HG02973 (cell line): Measurements from ENCODE around the gene LMAN1L.
"Not testable (repeated sequence)": the region's sequence is repeated elsewhere in the genome, so short reads cannot be mapped to it uniquely, and the experiment has no call there.

ENCODE experiments used
- ATAC-seq: cut with Tn5 transposase; IDR thresholded peaks from one replicate; pipeline ENCODE4 v1.9.1; 2021; ENCODE audit warnings: moderate library complexity; ENCODE audit not compliant: unreplicated experiment

The LMAN1L gene

DNA sequence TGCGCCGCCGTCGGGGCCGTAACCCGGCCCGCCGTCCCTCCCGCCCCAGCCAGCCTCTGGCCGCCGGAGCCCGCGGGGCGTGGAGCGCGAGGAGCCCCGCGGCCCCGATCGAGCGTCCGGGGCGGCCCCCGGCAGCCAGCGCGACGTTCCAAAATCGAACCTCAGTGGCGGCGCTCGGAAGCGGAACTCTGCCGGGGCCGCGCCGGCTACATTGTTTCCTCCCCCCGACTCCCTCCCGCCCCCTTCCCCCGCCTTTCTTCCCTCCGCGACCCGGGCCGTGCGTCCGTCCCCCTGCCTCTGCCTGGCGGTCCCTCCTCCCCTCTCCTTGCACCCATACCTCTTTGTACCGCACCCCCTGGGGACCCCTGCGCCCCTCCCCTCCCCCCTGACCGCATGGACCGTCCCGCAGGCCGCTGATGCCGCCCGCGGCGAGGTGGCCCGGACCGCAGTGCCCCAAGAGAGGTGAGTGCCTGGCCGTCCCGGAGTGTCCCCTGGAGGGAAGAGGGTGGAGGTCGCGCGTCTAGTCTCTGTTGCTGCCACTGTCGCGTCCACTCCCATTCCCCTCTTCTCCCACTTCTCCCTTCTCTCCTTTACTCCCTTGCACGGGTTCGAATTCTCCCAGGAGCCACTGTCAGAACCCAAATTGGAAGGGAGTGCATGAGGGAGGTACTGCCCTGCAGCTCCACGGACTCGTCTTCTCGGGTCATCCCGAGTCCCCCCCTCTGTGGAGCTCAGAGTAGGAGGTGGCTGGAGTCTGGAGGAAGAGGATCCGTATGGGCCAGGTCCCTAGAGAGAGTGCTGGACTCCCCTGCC is 30.2 kb upstream of the LMAN1L start:
- peak; percentile 2 for ATAC-seq

GRCh38 chr15:74783072-74783807 is 29.4 kb upstream of the LMAN1L start:
- no peak for ATAC-seq

GRCh38 chr15:74783808-74784175 is 28.8 kb upstream of the LMAN1L start:
- no peak for ATAC-seq

DNA sequence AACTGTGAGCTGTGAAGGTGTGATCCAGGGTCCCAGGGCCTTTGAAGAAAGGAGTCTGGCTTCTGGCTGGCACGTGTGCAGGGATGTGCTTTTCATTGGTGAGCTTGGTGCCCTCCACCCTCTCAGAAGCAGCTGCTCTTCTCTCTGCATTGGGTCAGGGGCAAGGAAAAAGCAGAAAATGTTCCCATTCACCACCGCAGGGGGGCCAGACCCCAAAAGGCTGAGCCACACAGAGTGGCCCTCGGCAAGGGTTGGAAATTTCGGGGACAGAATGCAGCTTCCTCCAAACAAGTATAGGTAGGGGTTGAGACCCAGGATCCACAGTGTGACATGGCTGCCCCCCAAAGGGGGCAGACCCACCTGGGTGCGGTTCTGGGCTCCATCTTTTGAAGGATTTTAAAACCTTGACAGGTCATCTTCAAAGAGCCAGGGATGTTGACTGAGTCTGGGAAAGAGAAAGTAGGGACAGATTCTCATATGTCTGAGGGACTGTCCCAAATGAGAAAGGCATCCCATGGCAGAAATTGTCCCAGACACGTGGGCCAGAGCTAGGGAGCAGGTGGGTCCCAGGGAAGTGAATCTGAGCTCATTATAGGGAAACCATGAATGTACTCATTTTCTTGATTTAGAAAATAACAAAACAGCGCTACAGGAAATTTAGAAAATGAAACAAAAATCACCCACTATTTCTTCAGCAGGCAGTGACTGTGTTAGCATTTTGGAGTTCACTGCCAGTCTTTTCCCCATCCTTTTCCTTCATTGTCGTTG is 28.0 kb upstream of the LMAN1L start:
- no peak for ATAC-seq

DNA sequence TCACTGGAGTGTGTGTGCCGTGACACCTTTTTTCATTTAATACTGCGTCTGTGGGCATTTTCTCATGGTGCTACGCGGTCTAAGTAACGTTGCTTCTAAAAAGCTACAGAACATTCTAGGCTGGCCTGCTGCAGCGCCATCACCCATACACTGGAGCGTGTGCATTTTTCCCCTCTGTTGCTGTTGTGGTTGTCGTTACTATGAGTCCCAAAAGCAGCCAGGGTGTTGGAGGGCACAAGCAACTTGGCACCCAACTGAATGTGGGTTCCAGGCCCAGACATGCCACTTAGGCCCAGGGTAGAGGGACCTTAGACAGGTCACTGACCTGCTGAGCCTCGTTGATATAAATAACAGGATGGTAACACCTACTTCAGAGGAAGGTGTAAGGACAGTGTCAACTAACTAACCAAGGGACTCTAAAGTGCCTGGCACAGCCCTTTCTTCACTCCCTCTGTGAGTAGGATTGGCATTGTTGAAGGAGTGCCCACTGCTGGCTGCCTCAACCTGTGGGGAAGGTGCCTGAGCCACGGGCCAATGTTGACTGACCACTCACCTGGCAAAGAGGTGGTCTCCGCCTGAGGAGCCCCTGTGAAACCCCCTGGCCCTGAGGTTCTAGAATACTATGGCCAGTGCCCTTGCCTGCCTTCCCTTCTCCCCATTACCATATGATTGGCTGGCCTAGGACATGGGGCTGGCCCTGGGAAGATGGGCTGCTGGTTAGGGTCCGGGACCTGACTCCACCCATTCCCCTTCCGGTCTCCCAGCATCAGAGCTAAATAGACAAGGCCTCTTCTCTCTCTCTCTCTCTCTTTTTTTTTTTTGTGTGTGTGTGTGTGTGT is 27.2 kb upstream of the LMAN1L start:
- no peak for ATAC-seq

DNA sequence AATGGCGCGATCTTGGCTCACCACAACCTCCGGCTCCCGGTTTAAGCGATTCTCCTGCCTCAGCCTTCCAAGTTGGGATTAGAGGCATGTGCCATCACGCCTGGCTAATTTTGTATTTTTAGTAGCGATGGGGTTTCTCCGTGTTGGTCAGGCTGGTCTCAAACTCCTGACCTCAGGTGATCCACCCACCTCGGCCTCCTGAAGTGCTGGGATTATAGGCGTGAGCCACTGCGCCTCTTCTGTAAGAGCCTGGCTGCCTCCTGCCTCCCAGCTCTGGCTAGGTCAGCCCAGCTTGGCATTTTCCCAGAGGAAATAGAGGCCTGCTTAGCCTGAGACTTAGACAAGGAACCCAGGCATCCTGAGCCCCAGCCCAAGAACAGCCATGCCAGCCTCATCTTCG is 26.6 kb upstream of the LMAN1L start:
- ATAC-seq, result not testable (repeated sequence)

DNA sequence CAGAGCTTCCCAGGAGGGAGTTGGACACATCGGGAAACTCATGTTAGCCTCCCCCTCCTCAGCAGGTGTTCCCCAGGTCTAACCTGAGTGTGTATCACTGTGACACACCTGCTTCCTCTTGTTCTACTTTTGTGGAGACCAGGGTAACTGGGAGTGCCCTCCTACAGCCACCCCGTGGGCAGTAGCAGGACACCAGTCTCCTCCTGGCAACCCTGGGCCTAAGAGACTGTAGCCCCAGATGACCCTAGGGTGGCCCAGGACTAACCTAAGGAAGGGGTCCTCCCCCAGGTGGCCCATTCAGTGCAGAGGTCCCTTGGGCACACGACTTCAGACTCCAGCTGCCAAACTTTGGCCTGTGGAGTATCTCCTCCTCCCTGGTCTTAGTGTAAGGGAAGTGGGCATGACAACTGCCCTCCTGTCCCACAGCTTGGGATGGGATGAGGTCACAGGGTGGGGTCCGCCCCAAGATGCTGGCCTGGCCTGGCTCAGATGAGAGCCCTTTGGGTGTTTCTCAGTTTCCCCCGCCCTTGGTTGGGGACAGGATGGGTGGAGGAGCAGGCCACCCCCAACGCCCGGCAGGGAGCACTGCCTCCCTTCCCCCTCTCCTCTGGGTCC is 26.0 kb upstream of the LMAN1L start:
- ATAC-seq, result no peak

- ATAC-seq, result peak; percentile 36
Observed at GRCh38 chr15:74787251-74788041, 25.2 kb upstream of the LMAN1L start.

DNA sequence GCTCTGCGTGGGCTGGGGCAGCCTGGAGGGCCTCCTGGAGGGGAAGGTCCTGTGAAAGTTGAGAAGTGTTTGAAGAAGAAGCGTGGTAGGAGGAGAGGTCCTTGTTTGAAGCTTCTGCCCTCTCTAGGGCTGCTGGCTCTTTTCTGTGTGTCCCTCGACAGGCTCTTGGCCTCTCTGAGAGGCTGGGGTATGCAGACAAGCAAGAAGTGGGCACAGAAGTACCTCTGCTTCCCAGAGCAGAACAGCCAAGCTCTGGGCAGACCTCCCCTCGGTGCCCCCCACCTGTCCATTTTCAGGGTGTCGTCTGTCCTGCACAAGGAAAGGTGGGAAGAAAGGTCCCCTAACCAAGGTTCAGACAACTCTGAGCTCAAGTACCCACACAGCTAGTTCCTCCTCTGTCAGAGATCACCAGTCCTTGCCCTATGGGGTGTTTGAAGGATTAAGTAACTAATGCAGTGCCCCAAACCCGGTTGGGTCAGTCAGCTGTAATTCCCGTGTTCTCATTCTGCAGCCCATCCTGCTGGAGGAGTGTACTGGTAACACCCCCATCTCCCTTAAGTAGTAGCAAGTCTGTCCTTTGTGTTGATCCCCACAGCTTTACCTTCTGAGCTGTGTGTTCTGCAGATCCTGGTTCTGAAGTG is 24.5 kb upstream of the LMAN1L start:
- ATAC-seq, result no peak

- no peak for ATAC-seq
Observed at GRCh38 chr15:74788683-74789151, 23.9 kb upstream of the LMAN1L start.

GRCh38 chr15:74789171-74789631 is 23.4 kb upstream of the LMAN1L start:
- ATAC-seq, result no peak

DNA sequence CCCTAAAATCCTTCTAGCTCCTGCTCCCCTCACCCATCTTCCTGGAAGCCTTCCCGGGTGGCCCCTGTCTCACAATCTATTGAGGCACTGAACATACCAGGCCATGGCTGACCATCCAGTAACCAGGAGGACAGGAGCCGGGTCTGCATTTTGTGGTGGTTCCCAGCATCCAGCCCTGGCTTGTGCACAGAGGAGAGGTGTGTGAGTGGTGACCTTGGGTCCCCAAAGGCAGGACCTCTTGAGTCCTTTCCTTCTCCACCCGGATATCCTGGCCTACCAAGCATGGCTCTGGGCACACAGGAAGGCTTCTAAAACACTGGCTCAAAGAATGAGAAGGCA is 22.9 kb upstream of the LMAN1L start:
- ATAC-seq, result no peak

GRCh38 chr15:74790080-74790916 is 22.3 kb upstream of the LMAN1L start:
- ATAC-seq, result no peak

DNA sequence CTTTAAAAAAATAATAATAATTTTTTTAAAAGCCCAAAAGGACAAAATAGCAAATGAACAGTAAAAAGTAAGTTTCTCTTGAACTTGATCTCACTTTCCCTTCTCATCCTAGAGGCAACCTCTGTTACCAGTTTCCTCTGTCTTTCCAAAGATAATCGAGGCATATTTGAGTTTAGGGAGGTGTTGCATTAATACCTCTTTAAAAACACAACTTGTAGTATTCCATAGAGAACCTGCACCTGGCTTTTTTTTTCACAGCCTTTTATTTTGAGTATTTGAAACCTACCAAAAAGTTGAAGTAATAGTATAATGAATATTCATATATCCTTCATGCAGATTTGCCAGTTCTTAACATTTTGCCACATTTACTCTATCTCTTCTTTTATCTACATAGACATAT is 21.6 kb upstream of the LMAN1L start:
- no peak for ATAC-seq

DNA sequence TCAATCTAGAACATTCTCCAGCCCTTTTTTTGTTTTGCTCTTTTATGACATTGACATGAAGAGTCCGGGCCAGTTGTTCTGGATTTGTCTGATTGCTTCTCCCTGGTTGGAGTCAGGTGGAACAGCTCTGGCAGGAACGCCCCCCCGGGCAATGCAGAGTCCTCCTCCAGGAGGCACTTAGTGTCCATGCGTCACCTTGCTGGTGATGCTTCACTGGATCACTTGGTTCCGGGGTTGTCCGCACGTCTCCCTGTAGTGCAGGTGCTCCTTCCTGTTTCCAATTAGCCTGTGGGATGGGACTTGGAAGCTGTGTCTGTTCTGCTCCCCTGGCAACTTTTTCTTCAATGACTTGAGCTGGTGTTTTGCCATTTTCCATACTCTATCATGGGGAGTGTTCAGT is 21.0 kb upstream of the LMAN1L start:
- no peak for ATAC-seq

DNA sequence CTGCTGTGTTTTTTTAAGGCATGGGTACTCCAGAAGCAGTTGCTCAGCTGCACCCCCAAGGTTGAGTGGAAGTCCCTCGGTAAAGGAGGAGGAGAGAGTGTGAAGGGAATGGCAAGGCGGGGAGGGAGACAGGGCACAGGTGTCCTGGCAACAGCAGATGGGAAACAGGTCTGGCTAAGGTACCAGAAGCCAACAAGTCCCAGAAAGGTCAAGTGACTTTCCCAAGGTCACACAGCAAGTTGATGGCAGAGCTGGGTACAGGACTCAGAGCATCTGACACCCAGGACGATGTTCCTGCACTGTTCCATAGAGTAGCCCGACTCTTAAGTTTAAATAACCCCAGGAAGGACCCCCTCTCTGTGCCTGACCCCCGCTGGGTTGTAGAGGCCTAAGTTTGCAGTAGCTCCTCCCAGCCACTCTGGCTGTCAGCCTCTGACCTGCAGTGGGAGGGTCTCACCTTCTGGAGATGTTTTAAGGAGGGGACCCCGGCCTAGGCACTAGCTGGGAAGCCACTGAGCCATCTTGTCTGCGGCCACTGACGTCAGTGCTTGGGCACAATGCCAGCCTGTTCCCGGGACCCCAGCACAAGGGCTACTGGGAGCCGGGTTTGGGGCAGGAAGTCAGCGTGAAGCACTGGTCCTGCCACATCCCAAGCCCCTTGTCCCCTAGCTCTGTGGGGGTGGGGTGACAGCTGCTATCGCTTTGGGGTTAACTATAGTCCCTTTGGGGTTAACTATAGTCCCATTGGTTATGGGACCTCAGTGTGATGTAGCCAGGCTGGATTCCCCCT is 20.2 kb upstream of the LMAN1L start:
- no peak for ATAC-seq
